Esophagus muscularis mucosa (tissue), 4 donors: Measurements from ENCODE around the gene MBD5. TPM values are rescaled to one million over a fixed set of nuclear protein-coding genes. Genes with fewer than 3 reads are reported as not detected.

Source experiments
- DNase-seq: peaks from one replicate; pipeline ENCODE4 v3.0.0-alpha.2; 2017; ENCODE audit errors: extremely low spot score
- H3K27ac ChIP-seq, 4 donors: fragments of 200-600 bp; sonication (generic); replicated peaks in 1 of 4; 1 replicate in 3 of 4; 2 replicates in 1 of 4; pipeline ENCODE4 v1.5.1; 2016 to 2019; ENCODE audit warnings: mild to moderate bottlenecking in 1 of 4
- H3K27me3 ChIP-seq, 4 donors: fragments of 200-600 bp; sonication (generic); one replicate each; pipeline versions ENCODE4 v1.5.1 to v1.6.0; 2016 to 2019
- H3K36me3 ChIP-seq, 4 donors: fragments of 200-600 bp; sonication (generic); one replicate each; pipeline ENCODE4 v1.5.1; 2016 to 2019
- H3K4me1 ChIP-seq, 4 donors: fragments of 200-600 bp; sonication (generic); one replicate each; pipeline ENCODE4 v1.5.1; 2016 to 2019
- H3K4me3 ChIP-seq, 4 donors: fragments of 200-600 bp; sonication (generic); 1 replicate in 2 of 4; 2 replicates in 2 of 4; pipeline ENCODE4 v1.5.1; 2016 to 2019; ENCODE audit warnings: mild to moderate bottlenecking in 4 of 4, moderate library complexity in 1 of 4
- H3K9me3 ChIP-seq, 4 donors: fragments of 200-600 bp; sonication (generic); 1 replicate in 3 of 4; 2 replicates in 1 of 4; pipeline ENCODE4 v1.5.1; 2016 to 2019
- CTCF ChIP-seq, 3 experiments: fragments of 200-600 bp in 2 of 3; fragments of 450-650 bp in 1 of 3; sonication (generic) in 2 of 3; IDR thresholded peaks; one replicate each; pipeline ENCODE4 v1.5.1; 2017 to 2019; ENCODE audit warnings: antibody characterized with exemption in 3 of 3, mild to moderate bottlenecking in 2 of 3, moderate library complexity in 1 of 3
- EP300 ChIP-seq: sonication (generic); formaldehyde crosslinking; IDR thresholded peaks from one replicate; pipeline ENCODE4 v1.6.1; 2017; ENCODE audit warnings: antibody characterized with exemption
- POLR2A ChIP-seq: fragments of 450-650 bp; IDR thresholded peaks from one replicate; pipeline ENCODE4 v1.6.1; 2017; ENCODE audit warnings: antibody characterized with exemption, moderate library complexity, mild to moderate bottlenecking, low read depth
- POLR2AphosphoS5 ChIP-seq, 2 donors: sonication (generic); formaldehyde crosslinking; IDR thresholded peaks; one replicate each; pipeline ENCODE4 v1.6.1; 2017; ENCODE audit warnings: antibody characterized with exemption in 2 of 2
- WGBS: methylation state at CpG from one replicate; pipeline ENCODE4 v1.1.5; 2018; 5-methylcytosine and 5-hydroxymethylcytosine counted together
- intact Hi-C: fragments of 100-400 bp; cut with DNase I; formaldehyde crosslinking; loops from one replicate; pipeline ENCODE4 v1.15.1; 2023
- total RNA-seq, 4 donors: library from RNA; depleted of rRNA; stranded (reverse); fragments of >200 nt; gene quantifications; one replicate each; pipeline versions ENCODE4 v1.1.0 to v1.2.1, GENCODE V29; 2016

MBD5 gene
- total RNA-seq, 4 donors from 2014 or later: 34.6 to 49.0 (median 44.9) TPM

GRCh38 chr2:148255929-148256328, 235.0 kb downstream of the MBD5 start:
- DNase-seq: no peak
- H3K27me3 ChIP-seq: no peaks in the 10 kb centered on the region
- no peak overlapping the region for H3K27ac ChIP-seq
- TF ChIP-seq EP300: no peak
- no peak for TF ChIP-seq CTCF (IDR thresholded peaks at IDR 0.05)
- no peak for TF ChIP-seq POLR2AphosphoS5 (IDR thresholded peaks at IDR 0.05)
- TF ChIP-seq POLR2A: no peak
- intact Hi-C loops: no loop called here
- H3K9me3 ChIP-seq: no peaks in the 10 kb centered on the region
- WGBS: 96% methylated on average over 4 of the region's 8 CpGs
- H3K4me1 ChIP-seq: no peaks in the 10 kb centered on the region
- no peak overlapping the region for H3K4me3 ChIP-seq
- H3K36me3 ChIP-seq: peaks cover 0 to 18% (median 0%) of the 10 kb centered on the region in 4 donors

GRCh38 chr2:148257276-148257675, 236.4 kb downstream of the MBD5 start:
- no peak for DNase-seq
- Histone ChIP-seq H3K9me3 (no peaks in the 10 kb centered on the region), H3K4me3 (no peak overlapping the region), H3K36me3 (peaks cover 0 to 18% (median 0%) of the 10 kb centered on the region in 4 donors), H3K27ac (no peak overlapping the region), H3K4me1 (no peaks in the 10 kb centered on the region), H3K27me3 (no peaks in the 10 kb centered on the region)
- TF ChIP-seq CTCF (IDR thresholded peaks at IDR 0.05) (no peak), EP300 (no peak), POLR2A (no peak), POLR2AphosphoS5 (IDR thresholded peaks at IDR 0.05) (no peak)
- WGBS: 93% methylated on average over 6 of the region's 6 CpGs
- intact Hi-C loops: no loop called here

- TF ChIP-seq POLR2AphosphoS5 (IDR thresholded peaks at IDR 0.05) (no peak), EP300 (no peak), CTCF (IDR thresholded peaks at IDR 0.05) (no peak), POLR2A (no peak)
- Histone ChIP-seq H3K9me3 (no peaks in the 10 kb centered on the region), H3K36me3 (peaks cover 0 to 18% (median 0%) of the 10 kb centered on the region in 4 donors), H3K27me3 (no peaks in the 10 kb centered on the region), H3K4me3 (no peak overlapping the region), H3K27ac (no peak overlapping the region), H3K4me1 (no peaks in the 10 kb centered on the region)
- intact Hi-C loops: no loop called here
- DNase-seq: no peak
- WGBS: 73% methylated on average over 10 of the region's 10 CpGs
Measured at GRCh38 chr2:148258124-148258523, 237.2 kb downstream of the MBD5 start.

GRCh38 chr2:148259674-148260073, 238.8 kb downstream of the MBD5 start:
- DNase-seq: no peak
- Histone ChIP-seq H3K36me3 (peaks cover 0 to 12% (median 0%) of the 10 kb centered on the region in 4 donors), H3K27ac (no peak overlapping the region), H3K4me3 (no peak overlapping the region), H3K9me3 (no peaks in the 10 kb centered on the region), H3K4me1 (no peaks in the 10 kb centered on the region), H3K27me3 (no peaks in the 10 kb centered on the region)
- intact Hi-C loops: no loop called here
- TF ChIP-seq POLR2A (no peak), POLR2AphosphoS5 (IDR thresholded peaks at IDR 0.05) (no peak), CTCF (IDR thresholded peaks at IDR 0.05) (no peak)
- WGBS: 87% methylated on average over 6 of the region's 6 CpGs

GRCh38 chr2:148263890-148264289, 243.0 kb downstream of the MBD5 start:
- Histone ChIP-seq H3K36me3 (no peaks in the 10 kb centered on the region), H3K9me3 (no peaks in the 10 kb centered on the region), H3K4me1 (no peaks in the 10 kb centered on the region), H3K27ac (no peak overlapping the region), H3K4me3 (no peak overlapping the region), H3K27me3 (no peaks in the 10 kb centered on the region)
- WGBS: 95% methylated on average over 2 of the region's 2 CpGs
- intact Hi-C loops: no loop called here
- TF ChIP-seq POLR2A: no peak
- TF ChIP-seq EP300: no peak
- no peak for TF ChIP-seq CTCF (IDR thresholded peaks at IDR 0.05)
- no peak for TF ChIP-seq POLR2AphosphoS5 (IDR thresholded peaks at IDR 0.05)
- DNase-seq: no peak
